Calu3 (cell line): ENCODE data around the gene RPRD1B. TPM values are rescaled to one million over a fixed set of nuclear protein-coding genes. Genes with fewer than 3 reads are reported as not detected.

Source experiments
- BruUV-seq: library from RNA; stranded (reverse); fragments of 400-500 nt; replicated peaks from 2 replicates; lab custom pipeline; 2021; lab: Mats Ljungman, UMichigan
- CTCF ChIA-PET: fragments of 300-600 bp; sonication (Branson Sonifier 250); formaldehyde crosslinking; loops from one replicate; lab custom pipeline; 2022; ENCODE audit warnings: antibody characterized with exemption; lab: Charles Lee
- DNase-seq: peaks from one replicate; pipeline ENCODE4 v3.0.0; 2022
- H3K27ac Mint-ChIP-seq: one replicate; pipeline ENCODE4 v1.8.0; 2022; ENCODE audit warnings: mixed read lengths; ENCODE audit not compliant: unreplicated experiment
- H3K27me3 Mint-ChIP-seq: one replicate; pipeline ENCODE4 v1.8.0; 2022; ENCODE audit warnings: mixed read lengths; ENCODE audit not compliant: unreplicated experiment
- H3K36me3 Mint-ChIP-seq: one replicate; pipeline ENCODE4 v1.8.0; 2022; ENCODE audit warnings: mild to moderate bottlenecking, moderate library complexity, mixed read lengths; ENCODE audit not compliant: insufficient read depth, unreplicated experiment
- H3K4me1 Mint-ChIP-seq: one replicate; pipeline ENCODE4 v1.8.0; 2022; ENCODE audit warnings: mild to moderate bottlenecking, low read depth, mixed read lengths; ENCODE audit not compliant: unreplicated experiment
- H3K4me3 Mint-ChIP-seq: one replicate; pipeline ENCODE4 v1.8.0; 2022; ENCODE audit warnings: mild to moderate bottlenecking, low read depth, moderate library complexity, mixed read lengths; ENCODE audit not compliant: unreplicated experiment
- H3K9me3 Mint-ChIP-seq: one replicate; pipeline ENCODE4 v1.8.0; 2022; ENCODE audit warnings: low read depth, mixed read lengths; ENCODE audit not compliant: unreplicated experiment
- CTCF ChIP-seq: fragments of 200-600 bp; IDR thresholded peaks from one replicate; pipeline ENCODE4 v1.8.0; 2022; ENCODE audit warnings: antibody characterized with exemption; ENCODE audit not compliant: unreplicated experiment
- intact Hi-C: fragments of 100-400 bp; cut with micrococcal nuclease; formaldehyde crosslinking; loops from one replicate; pipeline ENCODE4 v1.10.0; 2022; ENCODE audit not compliant: unreplicated experiment
- total RNA-seq: library from RNA; stranded (reverse); gene quantifications from 2 replicates; pipeline ENCODE4 v1.2.3, GENCODE V29; 2022

RPRD1B gene
- total RNA-seq, 1 experiment from 2014 or later: 53.5 TPM

- CTCF ChIA-PET: interaction anchor here (0.5 to 2.5 kb wide), 13 partner anchors 12 to 134 kb away, joined by 3 to 13 read pairs (median 5); partner anchors contain the start of gene TGM2
- H3K27me3 Mint-ChIP-seq: no peaks in the 10 kb centered on the region
- H3K4me3 Mint-ChIP-seq: peak overlapping the region; percentile 13
- intact Hi-C loops: loop anchor here (5.0 kb wide), 1 partner anchor 41 kb away; the partner anchor contains the start of gene TGM2
- peaks cover 55% of the 10 kb centered on the region for H3K4me1 Mint-ChIP-seq
- H3K36me3 Mint-ChIP-seq: peaks cover 35% of the 10 kb centered on the region
- peak; percentile 89 for DNase-seq
- no peak for TF ChIP-seq CTCF
- H3K9me3 Mint-ChIP-seq: no peaks in the 10 kb centered on the region
- BruUV-seq: no TSS peak
- peak overlapping the region; percentile 40 for H3K27ac Mint-ChIP-seq
These were observed 92.8 kb downstream of the RPRD1B start for GRCh38 chr20:38126146-38126921.

DNA sequence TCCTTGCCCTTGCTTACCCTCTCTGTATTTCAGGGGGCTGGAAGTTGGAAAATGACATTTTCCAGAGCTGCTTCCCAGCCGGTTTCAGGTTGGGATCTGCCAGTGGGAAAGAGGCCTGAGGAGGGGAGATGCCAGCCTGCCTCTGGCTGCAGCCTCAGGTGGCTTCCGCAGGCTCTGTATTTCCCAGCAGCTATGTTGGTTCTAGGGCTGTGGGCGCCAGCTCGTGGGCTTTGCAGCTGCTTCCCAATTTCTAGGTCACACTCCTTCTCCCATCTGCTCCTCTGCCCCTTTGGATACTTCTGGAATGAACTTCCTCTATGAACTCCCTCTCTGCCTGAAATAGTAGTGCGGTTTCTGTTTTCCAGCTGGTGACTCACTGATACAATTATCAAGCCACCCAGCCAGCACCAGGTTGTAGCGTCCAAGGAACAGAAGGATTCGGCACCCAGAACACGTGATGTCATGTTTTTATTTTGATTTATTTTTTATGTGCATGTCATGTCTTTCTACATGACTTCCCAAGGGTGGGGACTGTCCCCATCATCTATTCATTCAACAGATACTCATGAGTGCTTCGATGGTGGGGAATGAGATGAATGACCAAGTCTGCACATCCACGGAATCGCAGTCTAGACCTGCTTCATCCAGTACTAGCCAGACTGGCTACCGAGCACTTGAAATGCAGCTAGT, 93.5 kb downstream of the RPRD1B start:
- no peak for TF ChIP-seq CTCF
- H3K9me3 Mint-ChIP-seq: no peaks in the 10 kb centered on the region
- H3K4me3 Mint-ChIP-seq: peak overlapping the region; percentile 13
- peak; percentile 64 for DNase-seq
- intact Hi-C loops: loop anchor here (5.0 kb wide), 1 partner anchor 40 kb away; the partner anchor contains the start of gene TGM2
- BruUV-seq: no TSS peak
- peaks cover 35% of the 10 kb centered on the region for H3K36me3 Mint-ChIP-seq
- CTCF ChIA-PET: interaction anchor here (0.5 to 2.5 kb wide), 6 partner anchors 16 to 134 kb away, joined by 3 to 13 read pairs (median 5); no protein-coding TSS in a partner anchor
- H3K27ac Mint-ChIP-seq: peak overlapping the region; percentile 40
- peaks cover 55% of the 10 kb centered on the region for H3K4me1 Mint-ChIP-seq
- no peaks in the 10 kb centered on the region for H3K27me3 Mint-ChIP-seq

DNA sequence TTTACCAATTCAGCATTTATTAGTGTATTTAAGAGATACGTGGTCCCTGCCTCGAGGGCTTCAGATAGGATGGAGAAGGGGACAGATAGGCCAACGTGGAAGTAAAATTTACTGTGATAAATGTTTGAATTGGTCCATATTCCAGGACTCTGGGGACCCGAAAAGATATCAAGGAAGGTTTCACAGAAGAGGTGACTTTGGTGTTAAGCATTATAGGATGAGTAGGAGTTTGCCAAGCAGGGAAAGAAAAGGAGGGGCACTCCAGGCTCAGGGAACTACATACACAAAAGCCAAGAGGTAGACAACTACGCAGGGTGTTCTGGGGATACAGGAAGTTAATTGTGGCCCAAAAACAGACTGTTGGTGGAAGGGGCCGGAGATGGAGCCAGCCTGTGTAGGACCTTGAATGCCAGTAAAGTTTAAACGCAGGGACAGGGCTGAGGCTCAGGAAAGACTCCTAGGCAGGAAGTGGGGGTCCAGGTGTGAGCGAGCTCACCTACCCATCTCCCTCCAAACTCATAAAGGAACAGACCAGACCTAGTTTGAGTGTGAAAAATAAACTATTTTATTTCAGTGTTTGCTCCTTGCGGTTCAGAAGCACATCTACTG, 94.5 kb downstream of the RPRD1B start:
- Mint-ChIP-seq H3K36me3 (peaks cover 44% of the 10 kb centered on the region), H3K27ac (peak overlapping the region; percentile 49), H3K4me3 (no peak overlapping the region), H3K27me3 (no peaks in the 10 kb centered on the region), H3K4me1 (peaks cover 50% of the 10 kb centered on the region), H3K9me3 (no peaks in the 10 kb centered on the region)
- CTCF ChIA-PET: interaction anchor here (1.5 kb wide), 1 partner anchor 93 kb away, joined by 7 read pairs; no protein-coding TSS in a partner anchor
- BruUV-seq: no TSS peak
- intact Hi-C loops: loop anchor here (5.0 kb wide), 1 partner anchor 39 kb away; the partner anchor contains the start of gene TGM2
- no peak for DNase-seq
- TF ChIP-seq CTCF: no peak

DNA sequence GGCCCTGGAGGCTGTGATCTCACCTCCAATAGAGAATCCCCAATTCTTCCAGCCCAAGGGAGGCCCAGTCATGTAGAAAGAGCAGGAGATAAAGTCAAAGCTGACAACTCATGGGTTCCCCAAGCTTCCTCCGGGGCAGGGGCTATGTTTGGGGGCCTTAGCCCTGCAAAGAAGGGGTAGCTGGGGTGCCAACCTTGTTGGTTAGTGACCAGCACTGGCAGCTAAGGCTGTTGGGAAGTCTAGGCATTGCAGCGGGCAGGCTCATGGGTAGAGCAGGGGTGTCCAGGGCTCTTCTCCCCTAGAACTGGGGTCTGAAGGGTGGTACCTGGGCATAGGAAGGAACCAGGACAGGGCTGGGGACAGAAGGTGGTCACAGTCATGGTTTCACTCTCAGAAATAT, 95.1 kb downstream of the RPRD1B start:
- Mint-ChIP-seq H3K27me3 (no peaks in the 10 kb centered on the region), H3K36me3 (peaks cover 51% of the 10 kb centered on the region), H3K9me3 (no peaks in the 10 kb centered on the region), H3K27ac (no peak overlapping the region), H3K4me3 (no peak overlapping the region), H3K4me1 (peaks cover 50% of the 10 kb centered on the region)
- DNase-seq: no peak
- CTCF ChIA-PET: no interaction called here
- intact Hi-C loops: loop anchor here (5.0 kb wide), 1 partner anchor 39 kb away; the partner anchor contains the start of gene TGM2
- TSS peak; percentile 79 for BruUV-seq
- no peak for TF ChIP-seq CTCF
